RWPE2 (cell line): ENCODE results near the gene GPATCH4.

ENCODE experiments used
- ATAC-seq: fragments of 200-7000 bp; cut with Tn5 transposase; 3 replicates; pipeline ENCODE4 v1.9.1; 2021; ENCODE audit warnings: low read depth
- DNase-seq: peaks from one replicate; pipeline ENCODE4 v3.0.0-alpha.2; 2020; ENCODE audit warnings: low spot score
- H3K27ac ChIP-seq: fragments of 450-650 bp; 2 replicates; pipeline ENCODE4 v1.5.1; 2017; ENCODE audit warnings: mild to moderate bottlenecking; ENCODE audit not compliant: poor library complexity, severe bottlenecking
- H3K27me3 ChIP-seq: fragments of 250-450 bp; sonication (Bioruptor Pico); 2 replicates; pipeline ENCODE4 v1.5.1; 2021; ENCODE audit warnings: mild to moderate bottlenecking, moderate library complexity; ENCODE audit not compliant: insufficient read depth, poor library complexity, severe bottlenecking
- H3K36me3 ChIP-seq: fragments of 250-450 bp; sonication (Bioruptor Pico); 2 replicates; pipeline ENCODE4 v1.5.1; 2020; ENCODE audit warnings: low read depth, mild to moderate bottlenecking, moderate library complexity
- H3K4me1 ChIP-seq: fragments of 250-450 bp; sonication (Bioruptor Pico); 2 replicates; pipeline ENCODE4 v1.5.1; 2021; ENCODE audit warnings: mild to moderate bottlenecking, moderate library complexity; ENCODE audit not compliant: insufficient read depth, poor library complexity, severe bottlenecking
- H3K4me3 ChIP-seq: fragments of 250-450 bp; sonication (Bioruptor Pico); 2 replicates; pipeline ENCODE4 v1.5.1; 2021; ENCODE audit warnings: mild to moderate bottlenecking, moderate library complexity; ENCODE audit not compliant: severe bottlenecking
- H3K9me3 ChIP-seq: fragments of 250-450 bp; sonication (Bioruptor Pico); 2 replicates; pipeline ENCODE4 v1.5.1; 2021; ENCODE audit warnings: mild to moderate bottlenecking, moderate library complexity; ENCODE audit not compliant: severe bottlenecking
- CTCF ChIP-seq: fragments of 450-650 bp; IDR thresholded peaks from one replicate; pipeline ENCODE4 v1.5.1; 2017; ENCODE audit warnings: mild to moderate bottlenecking, moderate library complexity; ENCODE audit not compliant: poor library complexity, severe bottlenecking

GPATCH4 gene

GRCh38 chr1:156601122-156601830 is at the start of gene GPATCH4:
Gene GPATCH4 (minus strand): TSS chr1:156601479.
- DNase-seq (no peak), ATAC-seq (peak; percentile 80)
- Histone ChIP-seq H3K9me3 (no peaks in the 10 kb centered on the region), H3K27me3 (no peaks in the 10 kb centered on the region), H3K27ac (peak within 1 kb of the TSS; percentile 56), H3K36me3 (peaks cover 36% of the 10 kb centered on the region), H3K4me1 (peaks cover 8% of the 10 kb centered on the region), H3K4me3 (peak within 1 kb of the TSS; percentile 85)
- TF ChIP-seq CTCF, result no peak

DNA sequence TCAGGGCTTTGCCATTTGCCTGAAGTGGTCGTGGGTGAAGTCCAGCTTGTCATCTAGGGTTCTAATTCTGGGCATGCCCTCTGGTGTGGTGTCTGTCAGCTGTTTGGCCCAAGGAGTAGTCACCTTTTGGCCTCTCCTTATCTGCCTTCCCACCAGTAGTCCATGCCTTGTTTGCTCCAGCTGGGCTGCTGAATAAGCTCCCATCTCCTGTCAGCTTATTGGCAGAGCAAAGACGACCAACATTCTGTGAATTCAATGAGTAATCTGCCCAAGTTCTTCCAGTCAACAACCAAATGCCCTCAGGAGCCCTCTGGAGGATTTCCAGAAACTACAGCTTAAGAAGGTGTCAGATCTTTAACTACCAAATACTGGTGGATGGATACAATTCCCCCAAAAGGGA is 47.7 kb upstream of the GPATCH4 start:
- peak; percentile 21; the same call in 2 of the 3 replicates for ATAC-seq
- no peak overlapping the region for H3K4me3 ChIP-seq
- TF ChIP-seq CTCF, result no peak
- H3K27me3 ChIP-seq, result peaks cover 43% of the 10 kb centered on the region
- no peak overlapping the region for H3K27ac ChIP-seq
- no peaks in the 10 kb centered on the region for H3K4me1 ChIP-seq
- no peak for DNase-seq
- H3K9me3 ChIP-seq, result no peaks in the 10 kb centered on the region
- H3K36me3 ChIP-seq, result no peaks in the 10 kb centered on the region

DNA sequence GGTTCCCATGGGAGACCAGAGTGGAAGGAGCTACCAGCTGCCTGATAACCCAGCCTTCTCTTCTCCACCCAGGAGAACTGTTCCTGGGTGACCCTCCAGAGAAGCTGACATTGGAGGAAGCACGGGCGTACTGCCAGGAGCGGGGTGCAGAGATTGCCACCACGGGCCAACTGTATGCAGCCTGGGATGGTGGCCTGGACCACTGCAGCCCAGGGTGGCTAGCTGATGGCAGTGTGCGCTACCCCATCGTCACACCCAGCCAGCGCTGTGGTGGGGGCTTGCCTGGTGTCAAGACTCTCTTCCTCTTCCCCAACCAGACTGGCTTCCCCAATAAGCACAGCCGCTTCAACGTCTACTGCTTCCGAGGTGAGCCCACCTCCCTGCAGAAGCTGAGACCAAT is 47.2 kb upstream of the GPATCH4 start:
- Histone ChIP-seq H3K27me3 (peaks cover 47% of the 10 kb centered on the region), H3K9me3 (no peaks in the 10 kb centered on the region), H3K27ac (no peak overlapping the region), H3K4me3 (no peak overlapping the region), H3K36me3 (no peaks in the 10 kb centered on the region), H3K4me1 (no peaks in the 10 kb centered on the region)
- DNase-seq (no peak), ATAC-seq (no peak)
- no peak for TF ChIP-seq CTCF

GRCh38 chr1:156647351-156647750 is 46.1 kb upstream of the GPATCH4 start:
- Histone ChIP-seq H3K4me3 (no peak overlapping the region), H3K36me3 (no peaks in the 10 kb centered on the region), H3K27ac (no peak overlapping the region), H3K4me1 (no peaks in the 10 kb centered on the region), H3K9me3 (no peaks in the 10 kb centered on the region), H3K27me3 (peaks cover 59% of the 10 kb centered on the region)
- no peak for DNase-seq
- ATAC-seq, result no peak
- TF ChIP-seq CTCF, result no peak

DNA sequence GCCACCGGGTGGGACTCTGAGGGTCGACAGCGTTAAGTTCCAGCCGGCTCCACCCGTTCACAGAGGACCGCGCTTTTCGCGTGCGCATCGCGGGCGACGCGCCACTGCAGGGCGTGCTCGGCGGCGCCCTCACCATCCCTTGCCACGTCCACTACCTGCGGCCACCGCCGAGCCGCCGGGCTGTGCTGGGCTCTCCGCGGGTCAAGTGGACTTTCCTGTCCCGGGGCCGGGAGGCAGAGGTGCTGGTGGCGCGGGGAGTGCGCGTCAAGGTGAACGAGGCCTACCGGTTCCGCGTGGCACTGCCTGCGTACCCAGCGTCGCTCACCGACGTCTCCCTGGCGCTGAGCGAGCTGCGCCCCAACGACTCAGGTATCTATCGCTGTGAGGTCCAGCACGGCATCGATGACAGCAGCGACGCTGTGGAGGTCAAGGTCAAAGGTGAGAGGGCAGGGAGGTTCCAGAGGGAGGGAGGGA is 45.5 kb upstream of the GPATCH4 start:
- H3K36me3 ChIP-seq, result no peaks in the 10 kb centered on the region
- no peak overlapping the region for H3K4me3 ChIP-seq
- DNase-seq (no peak), ATAC-seq (no peak)
- H3K27me3 ChIP-seq, result peaks cover 63% of the 10 kb centered on the region
- H3K4me1 ChIP-seq, result no peaks in the 10 kb centered on the region
- H3K9me3 ChIP-seq, result no peaks in the 10 kb centered on the region
- no peak for TF ChIP-seq CTCF
- no peak overlapping the region for H3K27ac ChIP-seq
